ENCODE results near the gene HCST.
A peak's percentile ranks its signal among the peaks of the same experiment; 100 is the strongest.

The HCST gene

DNA sequence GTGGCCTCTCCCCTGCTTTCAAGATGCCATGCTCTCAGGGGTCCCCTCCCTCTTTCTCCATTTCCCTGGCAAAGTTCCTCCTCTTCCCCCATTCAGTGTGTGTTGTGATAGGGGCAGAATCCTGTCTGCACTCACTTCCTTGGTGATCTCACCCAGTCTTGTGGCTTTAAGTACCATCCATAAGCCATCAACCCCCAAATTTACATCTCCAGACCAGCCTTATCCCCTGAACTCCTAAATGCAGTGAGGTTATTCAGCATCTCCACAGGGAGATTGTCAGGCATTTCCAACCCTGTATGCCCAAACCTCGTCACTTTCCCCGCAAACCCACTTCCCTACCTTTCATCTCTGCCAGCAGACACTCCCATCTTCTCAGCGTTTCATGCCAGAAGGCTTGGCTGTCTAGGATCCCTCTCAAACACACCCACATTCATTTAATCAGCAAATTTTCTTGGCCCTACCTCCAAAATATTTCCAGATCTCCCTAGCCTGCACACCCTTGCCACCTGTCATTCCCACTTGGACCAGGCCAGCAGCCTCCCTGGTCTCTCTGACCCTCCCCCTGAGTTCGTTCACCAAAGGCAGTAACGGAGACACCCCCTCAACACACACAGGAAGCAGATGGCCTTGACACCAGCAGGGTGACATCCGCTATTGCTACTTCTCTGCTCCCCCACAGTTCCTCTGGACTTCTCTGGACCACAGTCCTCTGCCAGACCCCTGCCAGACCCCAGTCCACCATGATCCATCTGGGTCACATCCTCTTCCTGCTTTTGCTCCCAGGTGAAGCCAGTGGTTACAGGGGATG lies at the start of gene HCST:
Gene HCST (plus strand): TSS at position 676 of the 808 bp plus-strand sequence. CDS start 65 bp downstream, at position 741.
- peak; percentile 87 for DNase-seq

GRCh38 chr19:35853038-35853756 lies 49.1 kb upstream of the HCST start:
- DNase-seq, result no peak

DNA sequence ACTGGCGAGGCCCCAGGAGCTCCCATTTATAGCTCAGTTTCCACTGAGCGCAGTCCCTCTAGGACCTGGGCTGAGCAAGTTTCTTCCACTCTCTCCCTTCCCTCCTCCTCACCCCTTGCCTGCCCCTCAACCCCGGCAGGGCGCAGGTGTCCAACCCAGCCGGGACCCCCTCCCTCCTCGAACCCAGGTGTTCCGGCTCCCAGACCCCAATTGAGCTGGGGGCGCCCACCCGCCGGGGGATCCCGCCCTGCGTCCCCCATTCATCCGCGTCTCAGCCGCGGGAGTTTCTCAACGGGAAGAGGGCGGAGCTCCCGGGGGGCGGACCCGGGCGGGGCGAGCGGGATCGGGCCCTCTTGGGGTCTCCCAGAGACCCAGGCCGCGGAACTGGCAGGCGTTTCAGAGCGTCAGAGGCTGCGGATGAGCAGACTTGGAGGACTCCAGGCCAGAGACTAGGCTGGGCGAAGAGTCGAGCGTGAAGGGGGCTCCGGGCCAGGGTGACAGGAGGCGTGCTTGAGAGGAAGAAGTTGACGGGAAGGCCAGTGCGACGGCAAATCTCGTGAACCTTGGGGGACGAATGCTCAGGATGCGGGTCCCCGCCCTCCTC lies 45.7 kb upstream of the HCST start, which contains the start of gene KIRREL2:
Gene KIRREL2 (plus strand): TSS at position 366 of the 604 bp plus-strand sequence. CDS start 209 bp downstream, at position 575.
- DNase-seq, result peak; percentile 36

DNA sequence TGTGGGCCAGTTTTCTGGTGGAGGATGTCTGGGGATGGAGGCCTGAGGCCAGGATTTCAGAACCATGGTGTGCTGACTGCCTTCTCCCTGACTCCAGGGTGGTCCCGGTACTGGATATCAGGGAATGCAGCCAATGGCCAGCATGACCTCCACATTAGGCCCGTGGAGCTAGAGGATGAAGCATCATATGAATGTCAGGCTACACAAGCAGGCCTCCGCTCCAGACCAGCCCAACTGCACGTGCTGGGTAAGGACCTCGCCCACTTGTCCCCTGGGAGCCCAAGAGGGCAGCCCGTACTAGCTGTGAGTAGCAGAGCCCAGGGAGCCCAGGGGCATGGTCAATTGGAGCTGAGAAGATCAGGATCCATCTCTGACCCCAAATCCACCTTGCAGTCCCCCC lies 44.0 kb upstream of the HCST start:
- no peak for DNase-seq

DNA sequence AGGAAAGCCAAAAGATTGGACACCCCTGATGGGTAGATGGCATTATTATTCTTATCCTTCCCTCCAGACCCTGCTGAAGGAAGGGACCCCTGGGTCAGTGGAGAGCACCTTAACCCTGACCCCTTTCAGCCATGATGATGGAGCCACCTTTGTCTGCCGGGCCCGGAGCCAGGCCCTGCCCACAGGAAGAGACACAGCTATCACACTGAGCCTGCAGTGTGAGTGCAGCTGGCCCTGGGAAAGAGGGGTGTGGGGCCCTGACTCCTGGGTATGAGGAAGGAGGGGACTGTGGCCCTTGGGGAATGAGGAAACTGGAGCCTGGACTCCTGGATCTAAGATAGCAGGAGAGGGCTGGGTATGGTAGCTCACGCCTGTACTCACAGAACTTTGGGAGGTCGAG lies 42.9 kb upstream of the HCST start:
- DNase-seq, result no peak

- no peak for DNase-seq
Observed at GRCh38 chr19:35860436-35860817, 41.9 kb upstream of the HCST start.

GRCh38 chr19:35860818-35861639 lies 41.3 kb upstream of the HCST start:
- DNase-seq, result no peak

DNA sequence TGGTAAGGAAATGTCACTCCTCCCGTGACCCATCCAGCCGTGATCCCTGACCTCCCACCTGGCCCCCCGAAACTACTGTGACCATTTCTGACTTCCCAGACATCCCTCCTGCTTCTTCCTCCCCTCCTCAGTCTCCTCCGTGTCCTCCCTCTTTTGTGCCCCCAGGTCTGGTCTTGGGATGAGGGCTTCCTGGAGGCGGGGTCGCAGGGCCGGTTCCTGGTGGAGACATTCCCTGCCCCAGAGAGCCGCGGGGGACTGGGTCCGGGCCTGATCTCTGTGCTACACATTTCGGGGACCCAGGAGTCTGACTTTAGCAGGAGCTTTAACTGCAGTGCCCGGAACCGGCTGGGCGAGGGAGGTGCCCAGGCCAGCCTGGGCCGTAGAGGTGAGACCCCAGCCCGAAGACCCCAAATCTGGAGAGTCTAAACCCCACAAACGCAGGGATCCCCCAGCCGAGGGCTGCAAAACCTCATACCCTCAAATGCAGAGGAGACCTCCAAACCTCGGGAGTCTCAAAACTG lies 40.6 kb upstream of the HCST start:
- no peak for DNase-seq

GRCh38 chr19:35862528-35862927 lies 39.8 kb upstream of the HCST start:
- DNase-seq, result no peak

GRCh38 chr19:35863018-35863417 lies 39.3 kb upstream of the HCST start:
- no peak for DNase-seq

GRCh38 chr19:35868172-35868822 lies 34.0 kb upstream of the HCST start, which contains the start of gene APLP1:
TSS of gene APLP1 (plus strand) at chr19:35868574. CDS start at chr19:35868637, 63 bp downstream.
- peak; percentile 19 for DNase-seq

DNA sequence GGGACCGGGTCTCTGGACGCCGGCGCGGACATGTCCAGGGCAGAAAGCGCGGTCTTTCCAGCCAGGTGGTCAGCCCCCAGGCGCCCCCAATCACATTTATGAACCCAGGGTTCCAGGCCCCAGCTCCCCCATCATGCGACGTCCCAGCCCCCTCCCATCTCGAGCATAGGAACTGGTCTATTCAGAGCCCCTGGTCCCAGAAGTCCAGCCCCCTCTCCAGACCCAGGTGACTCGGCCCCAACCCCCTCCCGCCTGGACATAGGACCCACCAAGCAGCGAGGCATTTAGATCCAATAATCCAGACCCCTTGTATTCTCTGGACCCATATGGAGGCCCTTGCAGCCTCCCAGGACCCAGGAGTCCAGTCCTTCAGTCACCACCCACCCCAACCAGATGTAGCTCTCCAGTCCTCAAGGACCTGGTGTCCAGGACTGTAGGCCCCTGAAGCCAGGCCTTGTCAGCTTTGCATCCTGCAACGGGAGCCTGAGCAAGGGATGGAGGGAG lies 33.5 kb upstream of the HCST start:
- no peak for DNase-seq

- peak; percentile 97 for DNase-seq
Observed at GRCh38 chr19:35869327-35870123, 32.8 kb upstream of the HCST start.

GRCh38 chr19:35870124-35870736 lies 32.1 kb upstream of the HCST start:
- peak; percentile 97 for DNase-seq

DNA sequence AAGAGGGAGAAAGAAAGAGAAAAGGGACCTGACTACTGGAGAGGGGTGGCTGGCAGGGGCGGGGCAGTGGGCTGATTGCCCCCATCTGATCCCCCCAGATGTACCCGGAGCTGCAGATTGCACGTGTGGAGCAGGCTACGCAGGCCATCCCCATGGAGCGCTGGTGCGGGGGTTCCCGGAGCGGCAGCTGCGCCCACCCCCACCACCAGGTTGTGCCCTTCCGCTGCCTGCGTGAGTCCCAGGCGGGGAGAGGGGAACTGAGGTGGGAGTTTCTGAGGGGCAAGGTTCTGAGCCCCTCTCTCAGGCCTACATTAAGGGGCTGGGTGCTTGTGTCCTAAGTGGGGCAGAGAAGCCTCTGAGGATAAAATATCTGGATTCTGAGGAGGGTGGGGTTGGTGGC lies 31.5 kb upstream of the HCST start:
- DNase-seq, result no peak

DNA sequence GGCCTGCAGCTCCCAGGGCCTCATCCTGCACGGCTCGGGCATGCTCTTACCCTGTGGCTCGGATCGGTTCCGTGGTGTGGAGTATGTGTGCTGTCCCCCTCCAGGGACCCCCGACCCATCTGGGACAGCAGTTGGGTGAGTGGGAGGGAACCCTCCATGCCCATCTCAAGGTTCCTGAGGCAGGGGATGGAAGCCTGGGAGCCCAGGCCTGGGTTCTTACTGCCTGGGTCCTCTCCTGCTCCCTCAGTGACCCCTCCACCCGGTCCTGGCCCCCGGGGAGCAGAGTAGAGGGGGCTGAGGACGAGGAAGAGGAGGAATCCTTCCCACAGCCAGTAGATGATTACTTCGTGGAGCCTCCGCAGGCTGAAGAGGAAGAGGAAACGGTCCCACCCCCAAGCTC lies 30.7 kb upstream of the HCST start:
- DNase-seq, result no peak

DNA sequence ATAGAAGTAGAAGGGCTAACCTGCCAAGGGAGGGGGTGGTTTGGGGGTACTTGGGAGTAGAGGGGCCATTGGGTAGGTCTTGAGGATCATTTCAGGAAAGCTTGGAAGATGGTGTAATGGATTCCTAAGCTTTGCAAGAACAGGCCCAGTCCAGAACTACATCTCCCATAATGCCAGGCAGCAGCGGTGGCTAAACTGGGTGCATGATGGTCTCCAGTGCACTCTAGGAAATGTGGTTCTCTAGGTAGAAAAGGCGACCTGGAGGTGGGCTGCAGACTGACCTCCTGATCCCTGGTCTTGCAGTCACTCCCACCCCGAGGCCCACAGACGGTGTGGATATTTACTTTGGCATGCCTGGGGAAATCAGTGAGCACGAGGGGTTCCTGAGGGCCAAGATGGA lies 30.1 kb upstream of the HCST start:
- DNase-seq, result no peak

GRCh38 chr19:35874392-35874930 lies 27.9 kb upstream of the HCST start:
- DNase-seq, result no peak

DNA sequence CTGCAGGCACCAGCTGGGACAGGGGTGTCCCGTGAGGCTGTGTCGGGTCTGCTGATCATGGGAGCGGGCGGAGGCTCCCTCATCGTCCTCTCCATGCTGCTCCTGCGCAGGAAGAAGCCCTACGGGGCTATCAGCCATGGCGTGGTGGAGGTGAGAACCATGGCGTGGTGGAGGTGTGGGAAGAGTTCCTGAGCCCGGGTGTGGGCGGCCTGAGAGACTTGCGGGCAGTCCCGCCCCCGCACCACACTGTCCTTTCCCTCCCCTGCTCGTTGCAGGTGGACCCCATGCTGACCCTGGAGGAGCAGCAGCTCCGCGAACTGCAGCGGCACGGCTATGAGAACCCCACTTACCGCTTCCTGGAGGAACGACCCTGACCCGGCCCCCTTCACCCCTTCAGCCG lies 23.3 kb upstream of the HCST start:
- no peak for DNase-seq

DNA sequence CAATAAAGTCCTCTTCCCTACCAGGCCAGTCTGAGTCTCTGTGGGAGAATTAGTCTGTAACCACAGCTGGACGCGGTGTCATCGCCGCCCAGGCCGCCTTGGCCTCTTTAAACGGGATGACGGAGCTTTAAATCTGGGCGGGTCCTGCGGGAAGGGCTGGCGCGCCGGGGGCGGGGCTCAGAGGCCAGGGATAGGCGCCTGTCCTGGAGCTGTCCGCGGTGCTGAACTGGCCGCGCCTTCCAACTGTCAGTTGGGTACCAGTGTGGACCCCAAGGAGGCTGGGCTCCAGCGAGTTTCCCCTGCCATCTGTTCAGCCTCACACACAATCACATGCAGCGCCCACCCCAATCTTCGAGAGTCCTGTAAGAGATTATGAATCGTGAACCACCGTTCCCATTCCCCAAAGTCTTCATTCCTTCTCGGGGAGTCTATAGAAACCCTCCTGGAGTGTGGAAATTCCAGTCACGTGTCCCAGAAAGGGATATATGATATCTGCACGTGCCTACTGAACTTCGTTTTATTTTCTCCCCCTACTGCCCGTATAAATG lies 22.5 kb upstream of the HCST start:
- DNase-seq, result peak; percentile 91

Measured in MV-4-11 (cell line).